T-cell (primary cell): ENCODE data around the gene ANO9. TPM values are rescaled to one million over a fixed set of nuclear protein-coding genes. Genes with fewer than 3 reads are reported as not detected.
"Not testable (repeated sequence)": the region's sequence is repeated elsewhere in the genome, so short reads cannot be mapped to it uniquely, and the experiment has no call there.

Experiments
- ATAC-seq, 4 experiments: fragments of 200-7000 bp in 3 of 4; fragments of 150-1000 bp in 1 of 4; cut with Tn5 transposase; replicated peaks in 1 of 4; 1 replicate in 3 of 4; 2 replicates in 1 of 4; pipeline ENCODE4 v1.10.0; 2021; ENCODE audit warnings: moderate library complexity in 3 of 4, mild to moderate bottlenecking in 2 of 4, moderate number of reproducible peaks in 1 of 4
- CTCF ChIA-PET, 2 donors: fragments of 300-600 bp; sonication (Branson Sonifier 250); formaldehyde crosslinking; loops; one replicate each; lab custom pipeline; 2022; ENCODE audit warnings: antibody characterized with exemption in 2 of 2; lab: Charles Lee
- POLR2A ChIA-PET, 2 donors: fragments of 300-600 bp; sonication (Branson Sonifier 250); formaldehyde crosslinking; loops; one replicate each; lab custom pipeline; 2022; ENCODE audit warnings: antibody characterized with exemption in 2 of 2; lab: Charles Lee
- DNase-seq, 35 experiments: peaks; one replicate each; pipeline versions ENCODE4 v3.0.0 to v3.0.0-alpha.2; 2013 to 2023
- H3K27ac ChIP-seq: one replicate; pipeline ENCODE4 v1.5.1; 2013; ENCODE audit warnings: low read length
- H3K27me3 ChIP-seq, 2 experiments: replicated peaks in 1 of 2; 1 replicate in 1 of 2; 2 replicates in 1 of 2; pipeline versions ENCODE4 v1.6.1 to v1.7.0; 2013; ENCODE audit warnings: low read length in 1 of 2, mixed read lengths in 1 of 2; ENCODE audit not compliant: control insufficient read depth in 2 of 2, insufficient read depth in 2 of 2; ENCODE audit errors: extremely low read depth in 1 of 2
- H3K36me3 ChIP-seq, 2 donors: 1 replicate in 1 of 2; 2 replicates in 1 of 2; pipeline versions ENCODE4 v1.6.1 to v1.7.0; 2013; ENCODE audit warnings: low read length in 1 of 2; ENCODE audit not compliant: control insufficient read depth in 2 of 2, insufficient read depth in 1 of 2; ENCODE audit errors: extremely low read depth in 1 of 2
- H3K4me1 ChIP-seq, 2 experiments: 1 replicate in 1 of 2; 2 replicates in 1 of 2; pipeline versions ENCODE4 v1.6.1 to v1.7.0; 2013; ENCODE audit warnings: low read length in 2 of 2, mixed read lengths in 1 of 2; ENCODE audit not compliant: insufficient read depth in 2 of 2, control insufficient read depth in 1 of 2; ENCODE audit errors: extremely low read depth in 1 of 2
- H3K4me3 ChIP-seq, 2 donors: 1 replicate in 1 of 2; 2 replicates in 1 of 2; pipeline versions ENCODE4 v1.5.1 to v1.7.0; 2013; ENCODE audit warnings: mild to moderate bottlenecking in 2 of 2, low read length in 1 of 2, moderate library complexity in 1 of 2; ENCODE audit not compliant: control insufficient read depth in 1 of 2; ENCODE audit errors: extremely low read depth in 1 of 2
- H3K9me3 ChIP-seq: 2 replicates; pipeline ENCODE4 v1.7.0; 2013
- H3K27ac Mint-ChIP-seq, 2 donors: one replicate each; pipeline ENCODE4 v1.8.0; 2020 to 2021; ENCODE audit warnings: mild to moderate bottlenecking in 2 of 2, mixed read lengths in 2 of 2
- H3K27me3 Mint-ChIP-seq, 2 donors: one replicate each; pipeline ENCODE4 v1.8.0; 2021 to 2022; ENCODE audit warnings: mixed read lengths in 2 of 2
- H3K36me3 Mint-ChIP-seq: one replicate; pipeline ENCODE4 v1.8.0; 2021; ENCODE audit warnings: mixed read lengths
- H3K4me1 Mint-ChIP-seq, 3 donors: one replicate each; pipeline ENCODE4 v1.8.0; 2020 to 2022; ENCODE audit warnings: mixed read lengths in 3 of 3, mild to moderate bottlenecking in 1 of 3
- H3K4me3 Mint-ChIP-seq, 3 donors: one replicate each; pipeline ENCODE4 v1.8.0; 2020 to 2022; ENCODE audit warnings: mild to moderate bottlenecking in 3 of 3, mixed read lengths in 3 of 3, moderate library complexity in 3 of 3
- H3K9me3 Mint-ChIP-seq, 3 donors: one replicate each; pipeline ENCODE4 v1.8.0; 2020 to 2022; ENCODE audit warnings: mixed read lengths in 3 of 3
- WGBS: methylation state at CpG from one replicate; pipeline ENCODE4 v1.1.5; 2013; ENCODE audit warnings: missing lambda C conversion rate; ENCODE audit not compliant: insufficient coverage; 5-methylcytosine and 5-hydroxymethylcytosine counted together
- total RNA-seq, 35 experiments: library from RNA in 6 of 35; stranded (reverse) in 6 of 35; fragments of 120-200 nt in 1 of 35; gene quantifications; one replicate each; pipeline versions ENCODE4 v1.2.1 to v1.2.4 and lab custom pipeline; 2013 to 2026

ANO9 gene
- total RNA-seq, 5 donors from 2014 or later (not counting 1 experiment from before 2014, with no cell fraction given) = 103 to 128 (median 120) TPM

DNA sequence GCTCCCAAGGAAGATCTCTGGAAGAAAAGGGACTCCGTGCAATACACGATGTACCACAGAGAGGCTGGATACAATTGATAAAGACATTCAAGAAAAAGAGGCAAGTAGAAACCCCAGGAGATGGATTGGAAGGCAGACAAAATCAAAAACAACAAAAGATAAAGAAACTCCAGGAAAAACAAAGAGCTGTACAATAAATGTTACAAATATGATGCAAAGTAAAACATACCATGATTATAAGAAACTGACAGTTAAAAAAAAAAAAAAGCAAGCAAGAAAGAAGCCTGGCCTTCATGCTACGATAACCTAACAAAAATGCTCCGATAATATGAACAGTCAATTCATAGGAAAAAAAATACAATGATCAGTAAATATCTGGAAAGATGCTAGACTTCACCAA lies 16.5 kb downstream of the ANO9 start:
- no peak overlapping the region for H3K4me3 Mint-ChIP-seq
- CTCF ChIA-PET = interaction anchor here (0.6 to 0.7 kb wide), 2 partner anchors 39 to 142 kb away, joined by 3 to 4 read pairs; no protein-coding TSS in a partner anchor
- H3K27ac Mint-ChIP-seq = no peak overlapping the region
- H3K4me1 ChIP-seq = no peaks in the 10 kb centered on the region
- H3K36me3 ChIP-seq = peaks cover 4 to 5% of the 10 kb centered on the region in 2 donors
- no CpG with 5 or more reads among the region's 4 CpGs for WGBS
- ATAC-seq (no peak), DNase-seq (no peak)
- H3K9me3 ChIP-seq = no peaks in the 10 kb centered on the region
- peaks cover 22% of the 10 kb centered on the region for H3K36me3 Mint-ChIP-seq
- H3K27ac ChIP-seq = no peak overlapping the region
- no peaks in the 10 kb centered on the region for H3K4me1 Mint-ChIP-seq
- no peaks in the 10 kb centered on the region for H3K27me3 ChIP-seq
- H3K27me3 Mint-ChIP-seq = no peaks in the 10 kb centered on the region
- no peak overlapping the region for H3K4me3 ChIP-seq
- POLR2A ChIA-PET = no interaction called here
- H3K9me3 Mint-ChIP-seq = no peaks in the 10 kb centered on the region

DNA sequence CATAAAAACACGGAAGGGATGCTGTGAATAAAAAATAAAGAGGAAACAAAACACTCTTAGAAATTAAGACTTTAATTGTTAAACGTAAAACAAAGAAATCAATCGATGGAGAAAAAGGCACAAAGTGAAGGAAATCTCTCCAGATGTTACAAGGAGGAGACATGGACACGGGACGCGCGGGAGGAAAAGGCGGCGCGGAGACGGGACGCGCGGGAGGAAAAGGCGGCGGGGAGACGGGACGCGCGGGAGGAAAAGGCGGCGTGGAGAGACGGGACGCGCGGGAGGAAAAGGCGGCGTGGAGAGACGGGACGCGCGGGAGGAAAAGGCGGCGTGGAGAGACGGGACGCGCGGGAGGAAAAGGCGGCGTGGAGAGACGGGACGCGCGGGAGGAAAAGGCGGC lies 17.0 kb downstream of the ANO9 start:
- H3K27ac Mint-ChIP-seq, H3K9me3 ChIP-seq, H3K4me3 Mint-ChIP-seq, H3K9me3 Mint-ChIP-seq, H3K4me1 ChIP-seq, H3K4me1 Mint-ChIP-seq, H3K27ac ChIP-seq, CTCF ChIA-PET, ATAC-seq, H3K4me3 ChIP-seq, POLR2A ChIA-PET, H3K36me3 ChIP-seq, DNase-seq, H3K27me3 ChIP-seq, H3K27me3 Mint-ChIP-seq: not testable (repeated sequence)
- WGBS = 94% methylated on average over 8 of the region's 45 CpGs
- peaks cover 22% of the 10 kb centered on the region for H3K36me3 Mint-ChIP-seq

DNA sequence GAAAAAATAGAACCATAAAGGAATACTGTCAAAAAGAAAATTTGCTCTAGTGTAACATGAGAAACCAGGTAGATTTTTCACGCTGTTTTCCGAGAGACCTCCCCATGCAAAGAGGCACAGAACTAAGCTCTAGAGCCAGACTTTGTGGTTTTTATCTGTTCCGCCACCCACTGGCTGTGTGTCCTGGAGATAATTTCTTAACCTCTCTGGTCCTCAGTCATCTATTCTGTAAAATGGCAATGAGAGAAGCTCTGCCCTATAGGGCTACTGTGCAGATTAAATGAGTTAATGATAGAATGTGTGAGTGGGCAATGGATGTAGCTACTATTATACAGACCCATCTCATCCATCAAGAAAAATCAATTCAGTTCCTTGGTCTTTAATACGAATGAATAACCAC lies 17.6 kb downstream of the ANO9 start:
- H3K4me1 ChIP-seq = no peaks in the 10 kb centered on the region
- ChIA-PET POLR2A (no interaction called here), CTCF (no interaction called here)
- Mint-ChIP-seq H3K27me3 (no peaks in the 10 kb centered on the region), H3K4me3 (no peak overlapping the region), H3K9me3 (no peaks in the 10 kb centered on the region), H3K4me1 (no peaks in the 10 kb centered on the region), H3K36me3 (peaks cover 20% of the 10 kb centered on the region), H3K27ac (no peak overlapping the region)
- DNase-seq (no peak), ATAC-seq (no peak)
- H3K9me3 ChIP-seq = no peaks in the 10 kb centered on the region
- H3K36me3 ChIP-seq = peaks cover 4 to 5% of the 10 kb centered on the region in 2 donors
- no peak overlapping the region for H3K27ac ChIP-seq
- WGBS = 90% methylated on average over 2 of the region's 4 CpGs
- H3K4me3 ChIP-seq = no peak overlapping the region
- H3K27me3 ChIP-seq = no peaks in the 10 kb centered on the region

DNA sequence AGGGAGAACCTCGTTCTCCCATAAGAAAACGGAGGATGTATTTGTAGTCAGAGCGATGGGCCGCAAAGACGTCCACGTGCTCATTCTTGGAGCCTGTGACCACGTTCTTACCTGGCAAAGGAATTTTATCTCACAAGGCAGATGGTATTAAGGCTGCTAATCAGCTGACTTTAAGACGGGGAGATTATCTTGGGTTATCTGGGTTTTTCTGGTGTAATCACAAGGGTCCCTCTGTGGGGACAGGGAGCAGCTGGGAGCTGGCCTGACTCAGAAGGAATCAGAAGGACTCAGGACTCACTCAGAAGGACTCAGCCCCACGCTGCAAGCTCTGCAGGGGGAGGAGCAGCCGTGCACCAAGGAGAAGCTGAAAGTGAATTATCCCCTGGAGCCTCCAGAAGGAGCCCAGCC lies 19.6 kb downstream of the ANO9 start:
- peak in 1 of 35 experiments; percentile 13 for DNase-seq
- peaks cover 13% of the 10 kb centered on the region for H3K36me3 Mint-ChIP-seq
- peaks cover 4 to 5% of the 10 kb centered on the region in 2 donors for H3K36me3 ChIP-seq
- H3K27ac Mint-ChIP-seq = no peak overlapping the region
- POLR2A ChIA-PET = no interaction called here
- peaks cover 0 to 7% of the 10 kb centered on the region in 2 experiments for H3K4me1 ChIP-seq
- H3K4me1 Mint-ChIP-seq = peaks cover 0 to 3% (median 0%) of the 10 kb centered on the region in 3 donors
- 95% methylated on average over 8 of the region's 10 CpGs for WGBS
- CTCF ChIA-PET = no interaction called here
- no peak overlapping the region for H3K4me3 Mint-ChIP-seq
- H3K27me3 Mint-ChIP-seq = no peaks in the 10 kb centered on the region
- no peak for ATAC-seq
- no peaks in the 10 kb centered on the region for H3K9me3 Mint-ChIP-seq
- H3K27ac ChIP-seq = no peak overlapping the region
- H3K9me3 ChIP-seq = no peaks in the 10 kb centered on the region
- H3K27me3 ChIP-seq = no peaks in the 10 kb centered on the region
- no peak overlapping the region for H3K4me3 ChIP-seq

DNA sequence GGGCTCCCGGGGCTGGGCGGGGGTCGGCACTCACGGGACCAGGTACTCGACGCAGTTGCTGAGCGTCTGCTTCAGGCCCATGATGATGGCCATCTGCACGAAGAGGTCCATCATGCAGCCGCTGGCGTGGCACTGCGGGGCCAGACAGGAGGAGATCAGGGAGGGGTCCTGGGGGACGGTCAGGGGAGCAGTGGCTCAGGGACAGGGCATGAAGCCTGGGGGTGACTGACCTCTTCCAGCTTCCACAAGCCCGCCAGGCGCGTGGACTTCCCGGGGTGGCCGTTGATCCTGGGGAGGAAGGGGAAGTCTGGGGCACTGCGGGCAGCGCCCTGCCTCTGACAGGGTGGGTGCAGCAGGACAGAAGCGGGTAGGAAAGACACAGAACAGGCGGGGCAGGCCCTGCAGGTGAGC lies 20.9 kb downstream of the ANO9 start:
- H3K36me3 Mint-ChIP-seq = peaks cover 10% of the 10 kb centered on the region
- DNase-seq = peak in 2 of 35 experiments; percentile 0 to 19
- POLR2A ChIA-PET = no interaction called here

DNA sequence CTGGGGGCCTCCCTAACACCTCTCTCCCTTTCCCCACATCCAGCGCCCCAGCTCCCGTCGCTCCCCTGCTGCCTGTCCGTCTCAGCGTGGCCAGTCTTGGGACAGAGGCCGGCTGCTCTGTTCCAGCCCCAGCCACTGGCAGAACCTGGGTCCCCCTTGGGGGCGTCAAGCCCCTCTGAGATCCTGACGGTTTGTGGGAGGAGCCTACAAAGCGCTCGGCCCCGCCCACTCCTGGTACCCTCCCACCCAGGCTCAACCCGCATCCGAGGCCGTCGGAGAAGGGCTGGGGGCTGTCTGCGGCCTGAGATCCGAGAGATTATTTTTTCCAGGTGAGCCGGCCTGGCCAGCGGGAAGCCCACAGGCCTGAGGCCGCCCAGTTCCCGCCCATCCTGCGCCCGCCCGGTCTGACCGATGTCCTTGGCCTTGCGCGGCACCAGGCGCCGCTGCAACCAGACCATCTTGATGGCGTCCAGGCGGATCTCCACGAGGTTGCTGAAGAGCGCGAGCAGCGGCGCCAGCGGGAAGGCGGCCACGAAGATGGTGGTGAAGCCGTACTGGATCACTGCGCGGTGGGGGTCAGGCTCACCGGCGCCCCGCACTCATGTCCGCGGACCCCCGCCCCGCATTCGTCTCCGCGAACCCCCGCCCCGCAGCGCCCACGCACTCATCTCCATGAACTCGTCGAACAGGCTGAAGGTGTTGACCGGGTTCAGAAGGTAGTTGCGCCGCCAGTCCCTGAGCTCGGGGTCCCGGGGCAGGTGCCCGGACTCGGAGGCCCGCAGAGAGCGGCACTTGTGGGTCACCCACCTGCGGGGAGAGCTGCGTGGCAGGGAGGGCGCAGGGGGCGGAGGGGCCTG lies 21.5 kb downstream of the ANO9 start:
- peak in 2 of 35 experiments; percentile 0 to 20 for DNase-seq
- H3K9me3 Mint-ChIP-seq = no peaks in the 10 kb centered on the region
- H3K4me3 ChIP-seq = no peak overlapping the region
- H3K4me1 ChIP-seq = peaks cover 0 to 18% of the 10 kb centered on the region in 2 experiments
- no peak for ATAC-seq
- no peaks in the 10 kb centered on the region for H3K27me3 ChIP-seq
- POLR2A ChIA-PET = no interaction called here
- H3K4me1 Mint-ChIP-seq = peaks cover 0 to 12% (median 8%) of the 10 kb centered on the region in 3 donors
- H3K27ac ChIP-seq = no peak overlapping the region
- H3K27me3 Mint-ChIP-seq = no peaks in the 10 kb centered on the region
- peak overlapping the region in 1 of 3 donors; percentile 24 for H3K4me3 Mint-ChIP-seq
- WGBS = 95% methylated on average over 69 of the region's 71 CpGs
- CTCF ChIA-PET = no interaction called here
- H3K36me3 Mint-ChIP-seq = peaks cover 8% of the 10 kb centered on the region
- H3K27ac Mint-ChIP-seq = no peak overlapping the region
- no peaks in the 10 kb centered on the region for H3K36me3 ChIP-seq
- H3K9me3 ChIP-seq = no peaks in the 10 kb centered on the region

More for the DNA sequence above, 20.9 kb downstream of the ANO9 start:
- H3K9me3 Mint-ChIP-seq = no peaks in the 10 kb centered on the region
- H3K4me3 Mint-ChIP-seq = no peak overlapping the region
- H3K36me3 ChIP-seq = no peaks in the 10 kb centered on the region
- peaks cover 0 to 12% of the 10 kb centered on the region in 2 experiments for H3K4me1 ChIP-seq
- no peak for ATAC-seq
- CTCF ChIA-PET = no interaction called here
- H3K4me3 ChIP-seq = no peak overlapping the region
- 97% methylated on average over 19 of the region's 21 CpGs for WGBS
- peaks cover 0 to 7% (median 4%) of the 10 kb centered on the region in 3 donors for H3K4me1 Mint-ChIP-seq
- H3K9me3 ChIP-seq = no peaks in the 10 kb centered on the region
- H3K27me3 ChIP-seq = no peaks in the 10 kb centered on the region
- H3K27me3 Mint-ChIP-seq = no peaks in the 10 kb centered on the region
- H3K27ac Mint-ChIP-seq = no peak overlapping the region
- H3K27ac ChIP-seq = no peak overlapping the region
